K562 (cell line): ENCODE data around the gene TOR1B. TPM values are rescaled to one million over a fixed set of nuclear protein-coding genes. Genes with fewer than 3 reads are reported as not detected.
A peak's percentile ranks its signal among the peaks of the same experiment; 100 is the strongest.

Experiments
- ASH1L ChIP-seq: fragments of 450-650 bp; IDR thresholded peaks from 2 replicates; pipeline ENCODE4 v1.6.1; 2018; ENCODE audit warnings: borderline replicate concordance, mild to moderate bottlenecking, low read depth; ENCODE audit not compliant: partially characterized antibody
- BMI1 ChIP-seq: fragments of 150-350 bp; IDR thresholded peaks from 2 replicates; pipeline ENCODE4 v1.6.1; 2014; ENCODE audit warnings: low read length
- BRD9 ChIP-seq: fragments of 450-650 bp; IDR thresholded peaks from 2 replicates; pipeline ENCODE4 v1.6.1; 2018; ENCODE audit warnings: low read depth; ENCODE audit not compliant: partially characterized antibody
- E2F1 ChIP-seq: sonication (generic); formaldehyde crosslinking; IDR thresholded peaks from 2 replicates; pipeline ENCODE4 v1.8.1; 2023; ENCODE audit warnings: mild to moderate bottlenecking, missing genetic modification reagents, moderate library complexity
- E2F3 ChIP-seq: fragments of 250-450 bp; sonication (Bioruptor Pico); IDR thresholded peaks from 2 replicates; pipeline ENCODE4 v1.4.0; 2020; ENCODE audit warnings: mild to moderate bottlenecking
- FOXJ3 ChIP-seq: sonication (generic); formaldehyde crosslinking; IDR thresholded peaks from 2 replicates; pipeline ENCODE4 v1.4.0; 2020; ENCODE audit warnings: mild to moderate bottlenecking, missing genetic modification reagents
- HMGN3 ChIP-seq: IDR thresholded peaks from 2 replicates; pipeline ENCODE4 v1.6.1; 2011; ENCODE audit warnings: borderline replicate concordance, low read depth, mild to moderate bottlenecking, mixed read lengths, low read length; ENCODE audit not compliant: insufficient read length; ENCODE audit errors: extremely low read depth
- HNRNPH1 ChIP-seq: fragments of 200-400 bp; formaldehyde crosslinking; optimal IDR thresholded peaks from 2 replicates; pipeline ENCODE3; 2017; ENCODE audit warnings: low read depth, mild to moderate bottlenecking, low read length, moderate library complexity
- KLF6 ChIP-seq: fragments of 250-450 bp; sonication (Bioruptor Pico); IDR thresholded peaks from 2 replicates; pipeline ENCODE4 v1.4.0; 2020; ENCODE audit warnings: mild to moderate bottlenecking, moderate library complexity, borderline replicate concordance
- MYNN ChIP-seq, 2 experiments: sonication (generic); formaldehyde crosslinking in 1 of 2; IDR thresholded peaks; 2 replicates each; pipeline versions ENCODE4 v1.5.0 to v1.6.1; 2016 to 2020; ENCODE audit warnings: antibody characterized with exemption in 1 of 2, missing genetic modification reagents in 1 of 2
- NR1H2 ChIP-seq: sonication (generic); formaldehyde crosslinking; IDR thresholded peaks from 2 replicates; pipeline ENCODE4 v1.4.0; 2020; ENCODE audit warnings: mild to moderate bottlenecking, missing genetic modification reagents
- PATZ1 ChIP-seq: fragments of 250-450 bp; sonication (Bioruptor Pico); IDR thresholded peaks from 2 replicates; pipeline ENCODE4 v1.5.0; 2020; ENCODE audit warnings: mild to moderate bottlenecking, borderline replicate concordance
- RBFOX2 ChIP-seq: fragments of 200-400 bp; formaldehyde crosslinking; IDR thresholded peaks from 2 replicates; pipeline ENCODE4 v1.6.1; 2017; ENCODE audit warnings: low read depth, mild to moderate bottlenecking, low read length, moderate library complexity
- SP2 ChIP-seq: IDR thresholded peaks from 2 replicates; pipeline ENCODE4 v1.6.1; 2011; ENCODE audit warnings: mild to moderate bottlenecking, low read depth, low read length, moderate library complexity; ENCODE audit not compliant: poor library complexity, severe bottlenecking; ENCODE audit errors: extremely low read depth
- TEAD4 ChIP-seq, 2 experiments: sonication (generic) in 1 of 2; formaldehyde crosslinking in 1 of 2; IDR thresholded peaks; 2 replicates each; pipeline versions ENCODE4 v1.6.1 to v1.8.0; 2012 to 2022; ENCODE audit warnings: borderline replicate concordance in 1 of 2, inconsistent platforms in 1 of 2, low read length in 1 of 2, mild to moderate bottlenecking in 1 of 2, missing genetic modification reagents in 1 of 2
- THRAP3 ChIP-seq: fragments of 450-650 bp; IDR thresholded peaks from 2 replicates; pipeline ENCODE4 v1.6.1; 2016; ENCODE audit warnings: mild to moderate bottlenecking, inconsistent platforms, borderline replicate concordance
- TRIM25 ChIP-seq: fragments of 450-650 bp; IDR thresholded peaks from 2 replicates; pipeline ENCODE4 v1.7.0; 2016; ENCODE audit warnings: borderline replicate concordance
- U2AF2 ChIP-seq: fragments of 200-400 bp; formaldehyde crosslinking; optimal IDR thresholded peaks from 2 replicates; pipeline ENCODE3; 2017; ENCODE audit warnings: low read depth, mild to moderate bottlenecking, low read length
- ZNF311 ChIP-seq: fragments of 250-450 bp; sonication (Bioruptor Pico); IDR thresholded peaks from 2 replicates; pipeline ENCODE4 v1.4.0; 2020; ENCODE audit warnings: mild to moderate bottlenecking, moderate library complexity
- ZNF431 ChIP-seq: sonication (generic); formaldehyde crosslinking; IDR thresholded peaks from 2 replicates; pipeline ENCODE4 v1.8.0; 2022; ENCODE audit warnings: mild to moderate bottlenecking, missing genetic modification reagents
- ZNF584 ChIP-seq: fragments of 200-800 bp; sonication (Bioruptor generic); IDR thresholded peaks from 2 replicates; pipeline ENCODE4 v1.6.1; 2016; ENCODE audit warnings: low read depth, mild to moderate bottlenecking, missing genetic modification characterization, missing compliant biosample characterization
- polyA plus RNA-seq, 8 experiments: library from polyadenylated mRNA; depleted of rRNA in 4 of 8; stranded (reverse) in 5 of 8; unstranded in 3 of 8; fragments of >200 nt; fragmentation: Nextera tagmentation in 2 of 8; fragmentation: Illumina TruSeq in 1 of 8; extraction: Ambion mirVana in 2 of 8; extraction: Trizol in 1 of 8; gene quantifications; 2 replicates each; pipeline versions ENCODE4 v1.2.1 to v1.2.3, GENCODE V29; 2011 to 2014; ENCODE audit warnings: inconsistent platforms in 1 of 8, missing spikeins in 1 of 8
- total RNA-seq, 7 experiments: library from RNA; depleted of rRNA in 6 of 7; stranded (reverse); fragments of >200 nt in 6 of 7; fragmentation: Illumina TruSeq in 2 of 7; extraction: Trizol in 2 of 7; gene quantifications; 2 replicates each; pipeline versions ENCODE4 v1.2.1 to v1.2.3, GENCODE V29; 2011 to 2021; ENCODE audit warnings: low replicate concordance in 1 of 7

Gene TOR1B
- total and polyA plus RNA-seq, 9 of the 15 experiments (the other 6 are each of a cell fraction or from before 2014, with no cell fraction given): 4.2 to 36.5 (median 24.6) TPM

- TF ChIP-seq TRIM25 (no peak), FOXJ3 (CRISPR knock-in tag) (no peak), NR1H2 (peak; percentile 57; the same call in 1 of the 2 replicates), SP2 (no peak), HNRNPH1 (no peak), E2F3 (peak; percentile 64; the same call in 1 of the 2 replicates), KLF6 (peak; percentile 84; the same call in 1 of the 2 replicates), MYNN (IDR thresholded peaks at IDR 0.05) (peak; percentile 52; the same call in 1 of the 2 replicates), MYNN (CRISPR knock-in tag; IDR thresholded peaks at IDR 0.05) (no peak), TEAD4 (IDR thresholded peaks at IDR 0.05; ENCODE audit: low read length) (peak; percentile 50; the same call in 1 of the 2 replicates), TEAD4 (CRISPR knock-in tag; IDR thresholded peaks at IDR 0.05; ENCODE audit: borderline replicate concordance) (0 out of 2 replicates have a peak, but pooled peaks have one; percentile 26), ZNF431 (CRISPR knock-in tag) (no peak), PATZ1 (CRISPR knock-in tag) (no peak), U2AF2 (no peak), ZNF584 (CRISPR knock-in tag) (0 out of 2 replicates have a peak, but pooled peaks have one; percentile 84), E2F1 (CRISPR knock-in tag) (peak; percentile 87), ASH1L (peak; percentile 66), RBFOX2 (peak; percentile 94), BMI1 (no peak), HMGN3 (peak; percentile 63), BRD9 (peak; percentile 56), THRAP3 (no peak), ZNF311 (CRISPR knock-in tag) (no peak)
These were observed 21.1 kb downstream of the TOR1B start, which contains the start of gene TOR1A (continued) for GRCh38 chr9:129823935-129824601.
